ENCODE results near the gene CYTH1.

Gene CYTH1

DNA sequence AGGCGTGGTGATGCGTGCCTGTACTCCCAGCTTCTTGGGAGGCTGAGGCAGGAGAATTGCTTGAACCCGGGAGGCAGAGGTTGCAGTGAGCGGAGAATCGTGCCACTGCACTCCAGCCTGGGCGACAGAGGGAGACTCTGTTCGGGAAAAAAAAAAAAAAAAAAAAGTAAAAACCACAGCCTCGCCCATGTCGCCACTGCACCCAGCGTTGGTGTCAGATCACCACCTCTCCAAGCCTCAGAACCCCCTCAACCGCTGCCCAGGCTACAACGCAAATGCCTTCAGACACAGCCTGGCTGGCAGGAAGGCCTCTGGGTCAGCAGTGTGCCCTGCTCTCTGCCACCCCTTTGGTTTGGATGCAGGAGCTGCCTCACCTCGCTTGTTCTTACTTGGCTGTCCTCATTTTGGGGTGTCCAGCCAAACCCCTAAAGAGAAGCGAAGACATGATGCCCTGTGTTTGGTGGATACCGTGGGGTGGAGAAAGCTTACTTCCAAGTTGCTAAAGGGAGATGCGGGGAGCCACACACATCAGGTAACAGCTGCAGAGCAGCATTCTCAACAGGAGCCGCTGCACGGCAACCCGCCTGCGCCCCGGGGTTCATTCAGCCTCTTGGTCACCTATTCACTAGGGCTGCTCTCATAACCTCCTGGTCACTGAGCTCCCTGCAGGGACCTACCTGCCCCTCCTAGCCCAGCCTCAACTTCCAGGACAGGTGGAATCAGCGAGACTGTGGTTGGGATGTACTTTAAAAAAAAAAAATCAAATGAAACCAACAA lies 13.0 kb upstream of the CYTH1 start:
- H3K4me3 ChIP-seq (ENCODE audit: low read depth, low read length): no peak overlapping the region
- TF ChIP-seq, protein P1, sequence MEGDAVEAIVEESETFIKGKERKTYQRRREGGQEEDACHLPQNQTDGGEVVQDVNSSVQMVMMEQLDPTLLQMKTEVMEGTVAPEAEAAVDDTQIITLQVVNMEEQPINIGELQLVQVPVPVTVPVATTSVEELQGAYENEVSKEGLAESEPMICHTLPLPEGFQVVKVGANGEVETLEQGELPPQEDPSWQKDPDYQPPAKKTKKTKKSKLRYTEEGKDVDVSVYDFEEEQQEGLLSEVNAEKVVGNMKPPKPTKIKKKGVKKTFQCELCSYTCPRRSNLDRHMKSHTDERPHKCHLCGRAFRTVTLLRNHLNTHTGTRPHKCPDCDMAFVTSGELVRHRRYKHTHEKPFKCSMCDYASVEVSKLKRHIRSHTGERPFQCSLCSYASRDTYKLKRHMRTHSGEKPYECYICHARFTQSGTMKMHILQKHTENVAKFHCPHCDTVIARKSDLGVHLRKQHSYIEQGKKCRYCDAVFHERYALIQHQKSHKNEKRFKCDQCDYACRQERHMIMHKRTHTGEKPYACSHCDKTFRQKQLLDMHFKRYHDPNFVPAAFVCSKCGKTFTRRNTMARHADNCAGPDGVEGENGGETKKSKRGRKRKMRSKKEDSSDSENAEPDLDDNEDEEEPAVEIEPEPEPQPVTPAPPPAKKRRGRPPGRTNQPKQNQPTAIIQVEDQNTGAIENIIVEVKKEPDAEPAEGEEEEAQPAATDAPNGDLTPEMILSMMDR (IDR thresholded peaks at IDR 0.05; ENCODE audit: low read depth, low read length): no peak

DNA sequence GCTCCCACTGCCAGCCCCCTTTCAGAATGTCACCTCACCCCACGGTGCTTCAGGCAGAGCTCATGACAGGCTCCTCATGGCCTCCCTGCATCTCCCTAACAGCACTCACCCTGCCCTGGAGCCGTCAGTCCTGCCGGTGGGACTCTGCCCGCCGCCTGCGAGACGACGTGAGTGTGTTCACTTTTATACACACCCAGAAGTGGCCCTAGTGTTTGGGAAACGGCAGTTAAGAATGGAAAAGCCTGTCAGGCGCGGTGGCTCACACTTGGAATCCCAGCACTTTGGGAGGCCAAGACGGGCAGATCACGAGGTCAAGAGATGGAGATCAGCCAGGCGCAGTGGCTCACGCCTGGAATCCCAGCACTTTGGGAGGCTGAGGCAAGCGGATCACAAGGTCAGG lies 12.3 kb upstream of the CYTH1 start:
- TF ChIP-seq, protein P1 (IDR thresholded peaks at IDR 0.05; ENCODE audit: low read depth, low read length): no peak
- no peak overlapping the region for H3K4me3 ChIP-seq (ENCODE audit: low read depth, low read length)

GRCh38 chr17:78793968-78794367 lies 11.9 kb upstream of the CYTH1 start:
- H3K4me3 ChIP-seq (ENCODE audit: low read depth, low read length): no peak overlapping the region
- TF ChIP-seq, protein P1 (IDR thresholded peaks at IDR 0.05; ENCODE audit: low read depth, low read length): no peak

DNA sequence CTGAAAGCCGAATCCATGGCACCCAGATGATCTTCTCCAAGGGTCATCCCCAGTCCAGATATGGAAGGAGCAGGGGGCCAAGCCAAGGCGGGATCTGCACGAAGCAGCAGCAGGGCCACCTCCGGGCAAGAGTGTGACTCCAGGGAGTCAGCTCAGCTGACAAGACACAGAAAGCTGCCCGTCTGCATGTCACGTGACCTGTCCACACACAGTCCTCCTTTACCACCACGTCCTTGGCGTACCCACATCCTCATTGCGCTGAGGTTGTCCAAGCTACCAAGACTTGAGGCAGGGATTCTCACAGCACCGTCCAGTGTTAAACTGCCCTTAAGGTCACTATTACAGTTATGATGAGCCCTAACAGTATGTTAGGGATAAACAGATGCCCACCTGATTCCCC lies 11.3 kb upstream of the CYTH1 start:
- TF ChIP-seq, protein P1 (IDR thresholded peaks at IDR 0.05; ENCODE audit: low read depth, low read length): no peak
- H3K4me3 ChIP-seq (ENCODE audit: low read depth, low read length): no peak overlapping the region

- H3K4me3 ChIP-seq (ENCODE audit: low read depth, low read length): no peak overlapping the region
- TF ChIP-seq, protein P1 (IDR thresholded peaks at IDR 0.05; ENCODE audit: low read depth, low read length): no peak
Observed at GRCh38 chr17:78791840-78792709, 10.0 kb upstream of the CYTH1 start.

GRCh38 chr17:78790552-78790951 lies 8.5 kb upstream of the CYTH1 start:
- no peak overlapping the region for H3K4me3 ChIP-seq (ENCODE audit: low read depth, low read length)

More at GRCh38 chr17:78790552-78790951, 8.5 kb upstream of the CYTH1 start:
- TF ChIP-seq, protein P1 (IDR thresholded peaks at IDR 0.05; ENCODE audit: low read depth, low read length): no peak

All from WI38 (cell line).